ENCODE measurements around the gene SNX12.

SNX12 gene

GRCh38 chrX:71111921-71112431, 43.8 kb upstream of the SNX12 start (continued):
- TF ChIP-seq ZNF549 (tag by site-specific recombination; IDR thresholded peaks at IDR 0.05) (no peak), ZFP41 (tag by site-specific recombination; IDR thresholded peaks at IDR 0.05; ENCODE audit: borderline replicate concordance) (no peak), ZNF23 (tag by site-specific recombination; IDR thresholded peaks at IDR 0.05; ENCODE audit: borderline replicate concordance) (no peak), PRDM10 (tag by site-specific recombination; IDR thresholded peaks at IDR 0.05) (no peak), ZBTB8A (tag by site-specific recombination; IDR thresholded peaks at IDR 0.05) (no peak), ZBTB1 (tag by site-specific recombination; IDR thresholded peaks at IDR 0.05) (no peak), ZNF175 (tag by site-specific recombination; IDR thresholded peaks at IDR 0.05) (no peak), SETDB1 (IDR thresholded peaks at IDR 0.05; ENCODE audit: insufficient read length, low read length) (no peak)

- POLR2A ChIA-PET = no interaction called here
- Histone ChIP-seq H3K36me3 (ENCODE audit: control insufficient read depth in 2 of 2, insufficient read depth in 1 of 2, low read length in 2 of 2) (no peaks in the 10 kb centered on the region), H3K4me1 (ENCODE audit: control insufficient read depth, insufficient read depth, low read length) (no peaks in the 10 kb centered on the region), H3K27ac (ENCODE audit: extremely low read depth, low read depth, low read length) (no peak within 1 kb of the TSS), H3K9me3 (ENCODE audit: control insufficient read depth, insufficient read depth, low read depth, low read length) (no peaks in the 10 kb centered on the region), H3K4me3 (ENCODE audit: low read depth, low read length) (no peak within 1 kb of the TSS)
- CTCF ChIA-PET = interaction anchor here (0.9 kb wide), 2 partner anchors 14 to 16 kb away, joined by 3 read pairs; no protein-coding TSS in a partner anchor
- TF ChIP-seq ZNF48 (tag by site-specific recombination; IDR thresholded peaks at IDR 0.05) (no peak), ZNF654 (tag by site-specific recombination; IDR thresholded peaks at IDR 0.05; ENCODE audit: low read depth) (no peak), ZNF791 (tag by site-specific recombination; IDR thresholded peaks at IDR 0.05) (no peak), ZNF707 (tag by site-specific recombination; IDR thresholded peaks at IDR 0.05) (no peak), OSR2 (tag by site-specific recombination; IDR thresholded peaks at IDR 0.05) (no peak)
- TF ChIP-seq, protein P1, sequence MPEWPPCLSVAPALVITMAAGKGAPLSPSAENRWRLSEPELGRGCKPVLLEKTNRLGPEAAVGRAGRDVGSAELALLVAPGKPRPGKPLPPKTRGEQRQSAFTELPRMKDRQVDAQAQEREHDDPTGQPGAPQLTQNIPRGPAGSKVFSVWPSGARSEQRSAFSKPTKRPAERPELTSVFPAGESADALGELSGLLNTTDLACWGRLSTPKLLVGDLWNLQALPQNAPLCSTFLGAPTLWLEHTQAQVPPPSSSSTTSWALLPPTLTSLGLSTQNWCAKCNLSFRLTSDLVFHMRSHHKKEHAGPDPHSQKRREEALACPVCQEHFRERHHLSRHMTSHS (tag by site-specific recombination; IDR thresholded peaks at IDR 0.05) = no peak
Observed at GRCh38 chrX:71111141-71111843, 43.2 kb upstream of the SNX12 start, which contains the start of gene IL2RG. IL2RG (minus strand) TSS chrX:71111577; CDS start chrX:71111539, 38 bp downstream.

DNA sequence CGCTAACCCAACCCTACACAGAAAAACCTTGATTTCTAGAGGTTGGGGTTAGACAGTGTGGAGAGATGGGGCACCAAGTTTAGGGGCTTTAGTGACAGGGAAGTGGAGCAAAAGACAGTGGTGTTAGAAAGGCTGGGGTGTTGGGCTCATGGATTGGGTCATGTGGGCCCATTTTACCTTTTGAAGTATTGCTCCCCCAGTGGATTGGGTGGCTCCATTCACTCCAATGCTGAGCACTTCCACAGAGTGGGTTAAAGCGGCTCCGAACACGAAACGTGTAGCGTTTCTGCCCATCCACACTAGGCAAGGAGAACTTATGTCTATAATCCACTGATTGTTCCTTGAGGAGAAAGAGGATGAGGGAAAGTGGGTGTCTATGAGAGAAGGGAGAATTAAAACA, 40.9 kb upstream of the SNX12 start:
- Histone ChIP-seq H3K36me3 (ENCODE audit: control insufficient read depth in 2 of 2, insufficient read depth in 1 of 2, low read length in 2 of 2) (no peaks in the 10 kb centered on the region), H3K4me3 (ENCODE audit: low read depth, low read length) (no peak overlapping the region), H3K9me3 (ENCODE audit: control insufficient read depth, insufficient read depth, low read depth, low read length) (no peaks in the 10 kb centered on the region), H3K27ac (ENCODE audit: extremely low read depth, low read depth, low read length) (no peak overlapping the region), H3K4me1 (ENCODE audit: control insufficient read depth, insufficient read depth, low read length) (no peaks in the 10 kb centered on the region)
- CTCF ChIA-PET = no interaction called here
- POLR2A ChIA-PET = no interaction called here
- TF ChIP-seq ZBTB48 (tag by site-specific recombination; IDR thresholded peaks at IDR 0.05) = no peak
- no peak for TF ChIP-seq BCL11A (tag by site-specific recombination; IDR thresholded peaks at IDR 0.05; ENCODE audit: low read depth)
- no peak for TF ChIP-seq ZNF302 (tag by site-specific recombination; IDR thresholded peaks at IDR 0.05; ENCODE audit: low read depth)
- TF ChIP-seq IKZF3 (tag by site-specific recombination; IDR thresholded peaks at IDR 0.05) = no peak
- TF ChIP-seq YY1 (tag by site-specific recombination; IDR thresholded peaks at IDR 0.05) = no peak
- no peak for TF ChIP-seq REPIN1 (tag by site-specific recombination; IDR thresholded peaks at IDR 0.05; ENCODE audit: low read depth)
- no peak for TF ChIP-seq KLF7 (tag by site-specific recombination; IDR thresholded peaks at IDR 0.05; ENCODE audit: borderline replicate concordance)
- no peak for TF ChIP-seq ZNF132 (tag by site-specific recombination; IDR thresholded peaks at IDR 0.05; ENCODE audit: borderline replicate concordance)
- TF ChIP-seq ZNF416 (tag by site-specific recombination; IDR thresholded peaks at IDR 0.05) = no peak
- TF ChIP-seq ZNF350 (tag by site-specific recombination; IDR thresholded peaks at IDR 0.05) = no peak
- TF ChIP-seq ZNF518A (tag by site-specific recombination; conservative IDR thresholded peaks at IDR 0.05; ENCODE audit: low read depth) = no peak

All from HEK293 (cell line).